NCI-H460 (cell line): Measurements from ENCODE around the gene MSI1. TPM values are rescaled to one million over a fixed set of nuclear protein-coding genes. Genes with fewer than 3 reads are reported as not detected.

ENCODE experiments used
- DNase-seq: peaks from one replicate; pipeline ENCODE4 v3.0.0-alpha.2; 2016; ENCODE audit warnings: low read depth; ENCODE audit errors: extremely low read depth
- polyA plus RNA-seq: library from polyadenylated mRNA; depleted of rRNA; stranded (reverse); fragments of >200 nt; gene quantifications from 2 replicates; pipeline ENCODE4 v1.2.3, GENCODE V29; 2014; cell fraction: nucleus; rRNA removed
- total RNA-seq: library from RNA; depleted of rRNA; stranded (reverse); fragments of >200 nt; shearing (Covaris generic); gene quantifications from 2 replicates; pipeline ENCODE4 v1.2.3, GENCODE V29; 2014; rRNA removed

The MSI1 gene
- 0.17 TPM in 2 replicates for total RNA-seq
- polyA plus RNA-seq = 0.15 and 1.6 TPM in 2 replicates

- no peak for DNase-seq
Measured at GRCh38 chr12:120368789-120369602, at the start of gene MSI1. Gene MSI1 (minus strand): TSS chr12:120369164. CDS start chr12:120369091, 73 bp downstream.

- no peak for DNase-seq
Measured at GRCh38 chr12:120417917-120418580, 49.1 kb upstream of the MSI1 start.

GRCh38 chr12:120416490-120417216 is 47.7 kb upstream of the MSI1 start:
- DNase-seq = no peak

- no peak for DNase-seq
Measured at GRCh38 chr12:120413901-120414695, 45.1 kb upstream of the MSI1 start.

- DNase-seq = no peak
Measured at GRCh38 chr12:120412421-120412820, 43.5 kb upstream of the MSI1 start.

GRCh38 chr12:120408771-120409170 is 39.8 kb upstream of the MSI1 start:
- DNase-seq = no peak

GRCh38 chr12:120406553-120406952 is 37.6 kb upstream of the MSI1 start:
- DNase-seq = no peak

GRCh38 chr12:120406069-120406468 is 37.1 kb upstream of the MSI1 start:
- no peak for DNase-seq

- DNase-seq = no peak
Measured at GRCh38 chr12:120404271-120404670, 35.3 kb upstream of the MSI1 start.

GRCh38 chr12:120403869-120404268 is 34.9 kb upstream of the MSI1 start:
- DNase-seq = no peak

GRCh38 chr12:120402217-120402616 is 33.3 kb upstream of the MSI1 start:
- DNase-seq = no peak

GRCh38 chr12:120399531-120399930 is 30.6 kb upstream of the MSI1 start:
- DNase-seq = no peak

- no peak for DNase-seq
Measured at GRCh38 chr12:120397824-120398540, 29.0 kb upstream of the MSI1 start.

GRCh38 chr12:120394483-120395367 is 25.8 kb upstream of the MSI1 start:
- DNase-seq = no peak

- no peak for DNase-seq
Measured at GRCh38 chr12:120390540-120391120, 21.7 kb upstream of the MSI1 start.

GRCh38 chr12:120388691-120389481 is 19.9 kb upstream of the MSI1 start:
- DNase-seq = no peak

- DNase-seq = no peak
Measured at GRCh38 chr12:120381752-120382419, 12.9 kb upstream of the MSI1 start.
